Duodenal mucosa (tissue), 2 donors: ENCODE results near the gene SSU72.
A peak's percentile ranks its signal among the peaks of the same experiment; 100 is the strongest.
"Not testable (repeated sequence)": the region's sequence is repeated elsewhere in the genome, so short reads cannot be mapped to it uniquely, and the experiment has no call there.

Experiments
- H3K27ac ChIP-seq: one replicate; pipeline ENCODE4 v1.7.0; 2013; ENCODE audit warnings: low read depth, low read length
- H3K27me3 ChIP-seq, 2 donors: one replicate each; pipeline ENCODE4 v1.7.0; 2013; ENCODE audit warnings: low read length in 2 of 2, control low read depth in 1 of 2; ENCODE audit not compliant: insufficient read depth in 2 of 2, control insufficient read depth in 1 of 2
- H3K36me3 ChIP-seq, 2 donors: one replicate each; pipeline ENCODE4 v1.7.0; 2013; ENCODE audit warnings: low read length in 2 of 2, control low read depth in 1 of 2; ENCODE audit not compliant: insufficient read depth in 2 of 2, control insufficient read depth in 1 of 2
- H3K4me1 ChIP-seq, 2 donors: one replicate each; pipeline ENCODE4 v1.7.0; 2013; ENCODE audit warnings: low read length in 2 of 2, control low read depth in 1 of 2; ENCODE audit not compliant: insufficient read depth in 2 of 2, control insufficient read depth in 1 of 2
- H3K4me3 ChIP-seq, 2 donors: one replicate each; pipeline ENCODE4 v1.7.0; 2013; ENCODE audit warnings: low read length in 2 of 2, low read depth in 1 of 2
- H3K9ac ChIP-seq, 2 donors: one replicate each; pipeline ENCODE4 v1.7.0; 2013; ENCODE audit warnings: low read length in 2 of 2, low read depth in 1 of 2
- H3K9me3 ChIP-seq, 2 donors: one replicate each; pipeline ENCODE4 v1.7.0; 2013; ENCODE audit warnings: low read length in 2 of 2, control low read depth in 1 of 2; ENCODE audit not compliant: control insufficient read depth in 1 of 2

SSU72 gene

DNA sequence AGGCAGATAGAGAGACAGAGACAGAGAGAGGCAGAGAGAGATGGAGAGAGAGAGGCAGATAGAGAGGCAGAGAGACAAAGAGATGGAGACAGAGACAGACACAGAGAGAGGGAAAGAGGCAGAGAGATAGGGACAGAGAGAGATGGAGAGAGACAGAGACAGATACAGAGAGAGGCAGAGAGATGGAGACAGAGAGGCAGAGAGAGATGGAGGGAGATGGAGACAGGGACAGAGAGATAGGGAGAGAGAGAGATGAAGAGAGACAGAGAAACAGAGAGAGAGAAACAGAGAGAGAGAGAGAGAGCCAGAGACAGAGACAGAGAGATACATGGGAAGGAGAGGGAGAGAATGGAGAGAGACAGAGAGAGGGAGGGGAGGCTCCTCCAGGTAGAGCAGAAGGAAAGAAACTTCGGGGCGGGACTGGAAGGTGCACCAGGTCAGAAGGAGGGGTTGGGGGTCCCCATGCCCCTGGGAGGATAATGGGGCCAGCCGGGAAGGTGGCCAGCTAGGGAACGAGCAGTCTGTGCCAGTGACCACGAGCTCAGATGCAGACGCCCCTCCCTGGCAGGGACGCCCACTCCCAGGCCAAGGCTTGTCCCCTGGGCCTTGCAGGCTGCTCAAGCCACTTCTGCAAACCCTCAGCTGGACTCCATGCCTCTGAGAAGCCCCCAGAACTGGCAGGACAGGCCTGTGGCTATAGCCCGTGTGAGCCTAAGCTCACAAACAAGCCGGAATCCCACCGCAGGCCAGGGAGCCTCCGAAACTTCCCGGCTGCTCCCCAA is 22.0 kb upstream of the SSU72 start:
- Histone ChIP-seq H3K27ac (no peak overlapping the region), H3K27me3 (peaks cover 11 to 20% of the 10 kb centered on the region in 2 donors), H3K9me3 (no peaks in the 10 kb centered on the region), H3K36me3 (no peaks in the 10 kb centered on the region), H3K9ac (no peak overlapping the region), H3K4me3 (no peak overlapping the region), H3K4me1 (peaks cover 0 to 13% of the 10 kb centered on the region in 2 donors)

GRCh38 chr1:1595341-1595740 is 20.7 kb upstream of the SSU72 start:
- not testable (repeated sequence) for H3K4me3 ChIP-seq, H3K36me3 ChIP-seq, H3K9me3 ChIP-seq, H3K9ac ChIP-seq, H3K27ac ChIP-seq
- peaks cover 0 to 10% of the 10 kb centered on the region in 2 donors for H3K4me1 ChIP-seq
- peaks cover 11 to 14% of the 10 kb centered on the region in 2 donors for H3K27me3 ChIP-seq

DNA sequence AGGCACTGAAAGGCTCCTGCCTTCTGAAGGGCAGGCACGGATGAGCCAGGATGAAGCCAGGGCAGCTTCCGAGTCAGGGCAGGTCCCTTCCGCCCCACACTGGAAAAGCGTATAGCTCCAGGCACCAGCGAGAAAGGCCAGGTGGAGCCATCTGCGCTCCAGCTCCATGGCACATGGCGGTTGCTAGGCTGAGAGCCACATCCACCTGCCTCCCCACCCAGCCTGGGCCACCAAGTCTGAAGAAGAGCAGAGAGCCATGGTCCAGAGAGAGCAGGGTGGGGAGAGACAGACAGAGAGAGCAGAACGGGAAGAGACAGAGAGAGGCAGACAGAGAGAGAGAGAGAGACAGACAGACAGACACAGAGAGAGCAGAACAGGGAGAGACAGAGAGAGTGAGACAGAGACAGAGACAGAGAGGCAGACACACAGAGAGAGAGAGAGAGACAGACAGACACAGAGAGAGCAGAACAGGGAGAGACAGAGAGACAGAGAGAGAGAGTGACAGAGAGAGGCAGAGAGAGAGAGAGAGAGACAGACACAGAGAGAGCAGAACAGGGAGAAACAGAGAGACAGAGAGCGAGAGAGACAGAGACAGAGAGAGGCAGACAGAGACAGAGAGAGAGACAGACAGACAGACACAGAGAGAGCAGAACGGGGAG is 20.1 kb upstream of the SSU72 start:
- H3K9me3 ChIP-seq = no peaks in the 10 kb centered on the region
- H3K27ac ChIP-seq = no peak overlapping the region
- peaks cover 11 to 14% of the 10 kb centered on the region in 2 donors for H3K27me3 ChIP-seq
- H3K4me1 ChIP-seq = peaks cover 0 to 8% of the 10 kb centered on the region in 2 donors
- no peaks in the 10 kb centered on the region for H3K36me3 ChIP-seq
- no peak overlapping the region for H3K9ac ChIP-seq
- H3K4me3 ChIP-seq = no peak overlapping the region

DNA sequence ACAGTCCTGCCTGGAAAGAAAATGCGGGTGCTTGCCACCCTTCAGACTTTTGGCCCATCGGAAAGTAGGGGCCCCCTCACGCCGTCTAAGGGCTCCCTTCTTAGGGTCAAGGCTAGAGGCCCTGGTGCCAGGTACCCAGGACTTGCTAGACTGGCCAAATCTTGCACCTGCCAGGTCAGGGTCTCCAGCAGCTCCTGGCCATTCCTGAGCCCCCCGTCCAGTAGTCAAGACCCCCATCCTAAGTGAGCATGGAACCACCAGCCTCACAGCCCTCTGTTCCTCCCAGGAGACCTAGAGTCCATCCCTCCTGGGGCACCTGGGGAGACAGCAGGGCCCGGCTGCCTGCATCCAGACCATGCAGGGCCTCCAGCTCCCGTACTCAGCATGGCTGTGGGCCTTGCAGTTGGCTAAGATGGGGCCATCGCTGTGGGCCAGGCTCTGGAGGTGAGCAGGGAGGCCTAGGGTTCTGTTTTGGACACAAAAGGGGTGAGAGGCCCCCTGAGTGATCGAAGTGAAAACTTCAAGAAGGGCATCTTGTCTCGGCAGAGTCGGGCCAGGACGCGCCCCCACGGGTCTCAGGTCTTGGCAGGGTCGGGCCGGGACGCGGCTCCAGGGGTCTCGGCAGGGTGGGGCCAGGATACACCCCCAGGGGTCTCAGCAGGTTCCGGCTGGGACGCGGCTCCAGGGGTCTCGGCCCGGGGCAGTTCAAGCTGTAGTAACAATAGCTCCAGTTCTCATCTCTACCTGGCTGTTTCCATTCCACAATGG is 19.4 kb upstream of the SSU72 start:
- Histone ChIP-seq H3K9me3 (no peaks in the 10 kb centered on the region), H3K27me3 (peaks cover 11 to 14% of the 10 kb centered on the region in 2 donors), H3K27ac (no peak overlapping the region), H3K4me3 (no peak overlapping the region), H3K4me1 (peaks cover 0 to 5% of the 10 kb centered on the region in 2 donors), H3K36me3 (no peaks in the 10 kb centered on the region), H3K9ac (no peak overlapping the region)

DNA sequence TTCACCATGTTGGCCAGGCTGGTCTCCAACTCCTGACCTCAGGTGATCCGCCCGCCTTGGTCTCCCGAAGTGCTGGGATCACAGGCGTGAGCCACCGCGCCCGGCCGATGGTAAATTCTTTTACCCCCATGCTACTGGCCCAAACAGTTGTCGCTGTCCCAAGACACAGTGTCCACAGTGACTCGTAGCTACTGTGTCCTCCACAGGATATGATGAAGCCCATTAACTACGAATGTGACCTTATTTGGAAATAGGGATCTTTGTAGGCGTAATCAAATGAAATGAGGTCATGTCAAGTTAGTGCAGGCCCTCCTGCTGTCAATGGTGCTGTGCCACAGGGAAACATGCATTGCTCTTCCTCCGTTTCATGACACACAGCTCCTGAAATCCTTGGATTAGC is 16.8 kb upstream of the SSU72 start:
- no peaks in the 10 kb centered on the region for H3K9me3 ChIP-seq
- H3K27me3 ChIP-seq = peaks cover 5 to 8% of the 10 kb centered on the region in 2 donors
- H3K4me3 ChIP-seq = no peak overlapping the region
- H3K27ac ChIP-seq = no peak overlapping the region
- H3K36me3 ChIP-seq = no peaks in the 10 kb centered on the region
- H3K9ac ChIP-seq = no peak overlapping the region
- H3K4me1 ChIP-seq = no peaks in the 10 kb centered on the region

DNA sequence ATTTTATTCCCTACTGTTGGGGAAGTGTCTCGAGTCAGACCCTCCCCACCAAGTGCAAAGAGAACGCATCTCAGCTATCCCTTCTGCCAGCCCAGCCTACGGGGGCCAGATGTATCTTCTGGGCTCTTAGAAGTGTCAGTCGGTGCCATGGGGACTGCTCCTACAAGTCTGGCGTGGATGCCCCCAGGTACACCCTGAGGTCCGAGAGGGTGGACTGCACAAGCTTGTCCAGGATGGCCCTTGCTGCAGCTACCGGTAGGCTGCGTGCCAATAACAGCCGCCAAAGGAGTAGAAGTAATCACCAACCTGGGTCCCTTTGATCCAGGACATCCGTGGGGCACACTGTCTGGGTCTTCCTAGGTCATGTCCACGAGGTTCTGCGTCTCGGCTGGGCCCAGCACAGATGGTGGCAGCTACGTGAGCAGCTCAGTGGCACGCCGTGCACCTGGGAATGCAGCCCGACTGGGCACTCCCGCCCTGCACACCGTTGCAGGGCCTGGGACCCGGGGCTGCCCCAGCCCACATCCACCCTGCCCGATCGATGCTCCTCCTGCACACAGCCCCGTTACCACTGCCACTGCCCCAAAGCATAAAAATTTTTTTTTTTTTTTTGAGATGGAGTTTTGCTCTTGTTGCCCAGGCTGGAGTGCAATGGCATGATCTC is 8.8 kb upstream of the SSU72 start:
- peaks cover 0 to 7% of the 10 kb centered on the region in 2 donors for H3K4me1 ChIP-seq
- H3K4me3 ChIP-seq = no peak overlapping the region
- no peak overlapping the region for H3K27ac ChIP-seq
- H3K36me3 ChIP-seq = no peaks in the 10 kb centered on the region
- H3K9ac ChIP-seq = no peak overlapping the region
- peaks cover 0 to under 1% of the 10 kb centered on the region in 2 donors for H3K27me3 ChIP-seq
- H3K9me3 ChIP-seq = no peaks in the 10 kb centered on the region

DNA sequence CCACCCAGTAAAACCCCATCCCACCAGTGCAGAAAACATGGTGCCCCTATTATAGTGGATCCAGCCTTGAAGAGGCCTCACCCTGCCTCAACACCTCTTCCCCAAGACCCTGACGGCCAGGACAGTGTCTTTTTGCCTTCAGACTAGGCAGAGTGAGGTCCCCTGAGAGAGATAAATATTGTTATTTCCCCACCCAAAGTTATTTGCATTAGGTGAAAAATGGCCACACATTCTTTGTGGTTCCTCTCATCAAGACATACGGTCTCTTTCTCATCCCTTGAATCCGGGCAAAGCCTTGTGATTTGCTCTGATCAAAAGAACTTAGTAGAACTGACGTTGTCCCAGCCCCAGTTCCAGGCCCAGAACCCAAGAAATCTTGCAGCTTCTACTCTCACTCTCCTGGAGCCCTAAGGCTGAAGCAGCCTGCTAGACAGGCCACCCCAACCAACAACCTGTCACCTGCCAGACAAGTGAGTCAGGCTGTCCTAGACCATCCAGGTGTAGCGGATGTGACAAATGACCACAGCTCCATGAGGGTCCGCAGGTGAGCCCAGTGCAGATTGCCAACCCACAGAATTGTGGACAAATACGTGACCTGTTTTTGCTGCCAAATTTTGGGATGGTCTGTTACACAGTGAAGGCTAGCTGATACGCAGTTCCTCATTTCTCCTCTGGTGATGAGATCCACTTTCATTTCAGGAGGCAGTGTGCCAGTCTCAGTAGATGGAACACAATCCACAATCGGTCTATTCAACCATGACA is 8.1 kb upstream of the SSU72 start:
- Histone ChIP-seq H3K27me3 (no peaks in the 10 kb centered on the region), H3K27ac (no peak overlapping the region), H3K9me3 (no peaks in the 10 kb centered on the region), H3K36me3 (no peaks in the 10 kb centered on the region), H3K9ac (no peak overlapping the region), H3K4me1 (peaks cover 4 to 14% of the 10 kb centered on the region in 2 donors), H3K4me3 (no peak overlapping the region)

- no peaks in the 10 kb centered on the region for H3K9me3 ChIP-seq
- peaks cover 11 to 38% of the 10 kb centered on the region in 2 donors for H3K4me1 ChIP-seq
- no peak overlapping the region for H3K9ac ChIP-seq
- no peaks in the 10 kb centered on the region for H3K36me3 ChIP-seq
- H3K27ac ChIP-seq = no peak overlapping the region
- no peaks in the 10 kb centered on the region for H3K27me3 ChIP-seq
- H3K4me3 ChIP-seq = no peak overlapping the region
These were observed 3.8 kb upstream of the SSU72 start for GRCh38 chr1:1578371-1578940.

GRCh38 chr1:1577367-1578011 is 2.8 kb upstream of the SSU72 start:
- no peaks in the 10 kb centered on the region for H3K9me3 ChIP-seq
- peaks cover 11 to 46% of the 10 kb centered on the region in 2 donors for H3K4me1 ChIP-seq
- peak overlapping the region; percentile 30 for H3K27ac ChIP-seq
- H3K9ac ChIP-seq = peak overlapping the region in 1 of 2 donors; percentile 1
- no peaks in the 10 kb centered on the region for H3K27me3 ChIP-seq
- no peaks in the 10 kb centered on the region for H3K36me3 ChIP-seq
- peak overlapping the region in 1 of 2 donors; percentile 28 for H3K4me3 ChIP-seq
